HG02840 (cell line): ENCODE results near the gene GPX1.

Experiments used
- ATAC-seq: cut with Tn5 transposase; IDR thresholded peaks from one replicate; pipeline ENCODE4 v1.9.1; 2021; ENCODE audit warnings: mild to moderate bottlenecking, moderate library complexity, moderate number of reproducible peaks; ENCODE audit not compliant: unreplicated experiment, low FRiP score

The GPX1 gene

GRCh38 chr3:49316696-49317457 lies 41.3 kb downstream of the GPX1 start:
- ATAC-seq: no peak

GRCh38 chr3:49313896-49314688 lies 44.1 kb downstream of the GPX1 start:
- no peak for ATAC-seq

- ATAC-seq: no peak
Observed at GRCh38 chr3:49311283-49311682, 46.9 kb downstream of the GPX1 start.

GRCh38 chr3:49310677-49311076 lies 47.5 kb downstream of the GPX1 start:
- no peak for ATAC-seq
